Measurements from ENCODE around the gene C14orf119. TPM values are rescaled to one million over a fixed set of nuclear protein-coding genes. Genes with fewer than 3 reads are reported as not detected.
A peak's percentile ranks its signal among the peaks of the same experiment; 100 is the strongest.

Gene C14orf119
- total and polyA plus RNA-seq, 9 of the 15 experiments (the other 6 are each of a cell fraction or from before 2014, with no cell fraction given): 36.7 to 251 (median 51.8) TPM

DNA sequence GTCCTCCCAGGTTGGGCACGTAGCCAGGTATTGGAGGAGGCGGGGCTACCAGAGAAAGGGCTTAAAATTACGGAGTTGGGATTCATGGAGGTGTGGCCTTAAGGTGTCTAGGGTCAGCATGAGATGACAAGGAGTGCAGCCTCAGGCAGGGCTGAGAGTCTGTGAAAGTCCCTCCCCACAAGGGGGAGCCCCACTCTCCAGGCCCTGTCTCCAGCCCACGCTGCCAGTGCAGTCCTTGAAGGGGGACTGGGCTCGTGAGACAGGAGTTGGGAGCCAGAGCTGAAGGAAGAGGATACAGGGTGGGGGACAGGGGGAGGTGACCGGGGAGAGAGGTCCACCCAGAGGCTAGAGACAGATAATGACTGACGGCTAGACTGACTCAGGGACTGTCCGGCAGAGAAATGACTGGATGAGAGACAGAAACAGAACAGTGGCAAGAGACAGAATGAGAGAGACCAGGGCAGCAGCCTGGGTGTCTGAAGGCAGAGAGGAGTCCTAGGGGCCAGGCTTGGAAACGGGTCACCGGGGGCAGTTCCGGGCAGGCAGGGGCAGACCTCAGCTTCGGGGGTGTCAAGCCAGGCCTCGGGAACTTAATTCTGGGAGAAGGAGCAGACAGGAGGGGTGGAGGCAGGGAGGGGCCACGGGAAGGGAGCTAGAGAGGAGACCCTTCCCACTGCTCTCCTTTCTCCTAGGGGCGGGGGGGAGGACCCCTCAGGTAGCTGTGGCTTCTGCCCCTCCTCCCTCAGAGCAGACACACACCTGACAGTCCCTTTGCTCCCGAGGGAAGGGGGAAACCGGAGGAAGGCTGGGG, 39.0 kb upstream of the C14orf119 start (continued):
- TF ChIP-seq, protein P1, sequence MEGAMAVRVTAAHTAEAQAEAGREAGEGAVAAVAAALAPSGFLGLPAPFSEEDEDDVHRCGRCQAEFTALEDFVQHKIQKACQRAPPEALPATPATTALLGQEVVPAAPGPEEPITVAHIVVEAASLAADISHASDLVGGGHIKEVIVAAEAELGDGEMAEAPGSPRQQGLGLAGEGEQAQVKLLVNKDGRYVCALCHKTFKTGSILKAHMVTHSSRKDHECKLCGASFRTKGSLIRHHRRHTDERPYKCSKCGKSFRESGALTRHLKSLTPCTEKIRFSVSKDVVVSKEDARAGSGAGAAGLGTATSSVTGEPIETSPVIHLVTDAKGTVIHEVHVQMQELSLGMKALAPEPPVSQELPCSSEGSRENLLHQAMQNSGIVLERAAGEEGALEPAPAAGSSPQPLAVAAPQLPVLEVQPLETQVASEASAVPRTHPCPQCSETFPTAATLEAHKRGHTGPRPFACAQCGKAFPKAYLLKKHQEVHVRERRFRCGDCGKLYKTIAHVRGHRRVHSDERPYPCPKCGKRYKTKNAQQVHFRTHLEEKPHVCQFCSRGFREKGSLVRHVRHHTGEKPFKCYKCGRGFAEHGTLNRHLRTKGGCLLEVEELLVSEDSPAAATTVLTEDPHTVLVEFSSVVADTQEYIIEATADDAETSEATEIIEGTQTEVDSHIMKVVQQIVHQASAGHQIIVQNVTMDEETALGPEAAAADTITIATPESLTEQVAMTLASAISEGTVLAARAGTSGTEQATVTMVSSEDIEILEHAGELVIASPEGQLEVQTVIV (CRISPR knock-in tag; IDR thresholded peaks at IDR 0.05; ENCODE audit: borderline replicate concordance): no peak
- TF ChIP-seq, protein P2, sequence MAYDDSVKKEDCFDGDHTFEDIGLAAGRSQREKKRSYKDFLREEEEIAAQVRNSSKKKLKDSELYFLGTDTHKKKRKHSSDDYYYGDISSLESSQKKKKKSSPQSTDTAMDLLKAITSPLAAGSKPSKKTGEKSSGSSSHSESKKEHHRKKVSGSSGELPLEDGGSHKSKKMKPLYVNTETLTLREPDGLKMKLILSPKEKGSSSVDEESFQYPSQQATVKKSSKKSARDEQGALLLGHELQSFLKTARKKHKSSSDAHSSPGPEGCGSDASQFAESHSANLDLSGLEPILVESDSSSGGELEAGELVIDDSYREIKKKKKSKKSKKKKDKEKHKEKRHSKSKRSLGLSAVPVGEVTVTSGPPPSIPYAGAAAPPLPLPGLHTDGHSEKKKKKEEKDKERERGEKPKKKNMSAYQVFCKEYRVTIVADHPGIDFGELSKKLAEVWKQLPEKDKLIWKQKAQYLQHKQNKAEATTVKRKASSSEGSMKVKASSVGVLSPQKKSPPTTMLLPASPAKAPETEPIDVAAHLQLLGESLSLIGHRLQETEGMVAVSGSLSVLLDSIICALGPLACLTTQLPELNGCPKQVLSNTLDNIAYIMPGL (CRISPR knock-in tag; IDR thresholded peaks at IDR 0.05): no peak
- peak; percentile 41 for TF ChIP-seq ARID1B (IDR thresholded peaks at IDR 0.05)
- TF ChIP-seq CAMTA2 (CRISPR knock-in tag; conservative IDR thresholded peaks at IDR 0.05): no peak
- no peak for TF ChIP-seq GABPB2 (CRISPR knock-in tag; conservative IDR thresholded peaks at IDR 0.05)
- TF ChIP-seq, protein P3, sequence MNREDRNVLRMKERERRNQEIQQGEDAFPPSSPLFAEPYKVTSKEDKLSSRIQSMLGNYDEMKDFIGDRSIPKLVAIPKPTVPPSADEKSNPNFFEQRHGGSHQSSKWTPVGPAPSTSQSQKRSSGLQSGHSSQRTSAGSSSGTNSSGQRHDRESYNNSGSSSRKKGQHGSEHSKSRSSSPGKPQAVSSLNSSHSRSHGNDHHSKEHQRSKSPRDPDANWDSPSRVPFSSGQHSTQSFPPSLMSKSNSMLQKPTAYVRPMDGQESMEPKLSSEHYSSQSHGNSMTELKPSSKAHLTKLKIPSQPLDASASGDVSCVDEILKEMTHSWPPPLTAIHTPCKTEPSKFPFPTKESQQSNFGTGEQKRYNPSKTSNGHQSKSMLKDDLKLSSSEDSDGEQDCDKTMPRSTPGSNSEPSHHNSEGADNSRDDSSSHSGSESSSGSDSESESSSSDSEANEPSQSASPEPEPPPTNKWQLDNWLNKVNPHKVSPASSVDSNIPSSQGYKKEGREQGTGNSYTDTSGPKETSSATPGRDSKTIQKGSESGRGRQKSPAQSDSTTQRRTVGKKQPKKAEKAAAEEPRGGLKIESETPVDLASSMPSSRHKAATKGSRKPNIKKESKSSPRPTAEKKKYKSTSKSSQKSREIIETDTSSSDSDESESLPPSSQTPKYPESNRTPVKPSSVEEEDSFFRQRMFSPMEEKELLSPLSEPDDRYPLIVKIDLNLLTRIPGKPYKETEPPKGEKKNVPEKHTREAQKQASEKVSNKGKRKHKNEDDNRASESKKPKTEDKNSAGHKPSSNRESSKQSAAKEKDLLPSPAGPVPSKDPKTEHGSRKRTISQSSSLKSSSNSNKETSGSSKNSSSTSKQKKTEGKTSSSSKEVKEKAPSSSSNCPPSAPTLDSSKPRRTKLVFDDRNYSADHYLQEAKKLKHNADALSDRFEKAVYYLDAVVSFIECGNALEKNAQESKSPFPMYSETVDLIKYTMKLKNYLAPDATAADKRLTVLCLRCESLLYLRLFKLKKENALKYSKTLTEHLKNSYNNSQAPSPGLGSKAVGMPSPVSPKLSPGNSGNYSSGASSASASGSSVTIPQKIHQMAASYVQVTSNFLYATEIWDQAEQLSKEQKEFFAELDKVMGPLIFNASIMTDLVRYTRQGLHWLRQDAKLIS (CRISPR knock-in tag; IDR thresholded peaks at IDR 0.05): no peak
- TF ChIP-seq, protein P4, sequence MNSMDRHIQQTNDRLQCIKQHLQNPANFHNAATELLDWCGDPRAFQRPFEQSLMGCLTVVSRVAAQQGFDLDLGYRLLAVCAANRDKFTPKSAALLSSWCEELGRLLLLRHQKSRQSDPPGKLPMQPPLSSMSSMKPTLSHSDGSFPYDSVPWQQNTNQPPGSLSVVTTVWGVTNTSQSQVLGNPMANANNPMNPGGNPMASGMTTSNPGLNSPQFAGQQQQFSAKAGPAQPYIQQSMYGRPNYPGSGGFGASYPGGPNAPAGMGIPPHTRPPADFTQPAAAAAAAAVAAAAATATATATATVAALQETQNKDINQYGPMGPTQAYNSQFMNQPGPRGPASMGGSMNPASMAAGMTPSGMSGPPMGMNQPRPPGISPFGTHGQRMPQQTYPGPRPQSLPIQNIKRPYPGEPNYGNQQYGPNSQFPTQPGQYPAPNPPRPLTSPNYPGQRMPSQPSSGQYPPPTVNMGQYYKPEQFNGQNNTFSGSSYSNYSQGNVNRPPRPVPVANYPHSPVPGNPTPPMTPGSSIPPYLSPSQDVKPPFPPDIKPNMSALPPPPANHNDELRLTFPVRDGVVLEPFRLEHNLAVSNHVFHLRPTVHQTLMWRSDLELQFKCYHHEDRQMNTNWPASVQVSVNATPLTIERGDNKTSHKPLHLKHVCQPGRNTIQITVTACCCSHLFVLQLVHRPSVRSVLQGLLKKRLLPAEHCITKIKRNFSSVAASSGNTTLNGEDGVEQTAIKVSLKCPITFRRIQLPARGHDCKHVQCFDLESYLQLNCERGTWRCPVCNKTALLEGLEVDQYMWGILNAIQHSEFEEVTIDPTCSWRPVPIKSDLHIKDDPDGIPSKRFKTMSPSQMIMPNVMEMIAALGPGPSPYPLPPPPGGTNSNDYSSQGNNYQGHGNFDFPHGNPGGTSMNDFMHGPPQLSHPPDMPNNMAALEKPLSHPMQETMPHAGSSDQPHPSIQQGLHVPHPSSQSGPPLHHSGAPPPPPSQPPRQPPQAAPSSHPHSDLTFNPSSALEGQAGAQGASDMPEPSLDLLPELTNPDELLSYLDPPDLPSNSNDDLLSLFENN (IDR thresholded peaks at IDR 0.05; ENCODE audit: low read depth in 2 of 2, low read length in 2 of 2): no peak
- 0 out of 2 replicates have a peak, but pooled peaks have one; percentile 30 for TF ChIP-seq LEF1 (IDR thresholded peaks at IDR 0.05)
- TF ChIP-seq ZNF3 (CRISPR knock-in tag; IDR thresholded peaks at IDR 0.05): no peak
- peak; percentile 83 for TF ChIP-seq SMC3 (conservative IDR thresholded peaks at IDR 0.05; ENCODE audit: insufficient read depth, low read depth, low read length)
- TF ChIP-seq ATF7 (IDR thresholded peaks at IDR 0.05): peak; percentile 57
- TF ChIP-seq NFE2 (IDR thresholded peaks at IDR 0.05; ENCODE audit: low read depth): no peak
- no peak for TF ChIP-seq ZNF75A (CRISPR knock-in tag; IDR thresholded peaks at IDR 0.05)
- TF ChIP-seq, protein P5, sequence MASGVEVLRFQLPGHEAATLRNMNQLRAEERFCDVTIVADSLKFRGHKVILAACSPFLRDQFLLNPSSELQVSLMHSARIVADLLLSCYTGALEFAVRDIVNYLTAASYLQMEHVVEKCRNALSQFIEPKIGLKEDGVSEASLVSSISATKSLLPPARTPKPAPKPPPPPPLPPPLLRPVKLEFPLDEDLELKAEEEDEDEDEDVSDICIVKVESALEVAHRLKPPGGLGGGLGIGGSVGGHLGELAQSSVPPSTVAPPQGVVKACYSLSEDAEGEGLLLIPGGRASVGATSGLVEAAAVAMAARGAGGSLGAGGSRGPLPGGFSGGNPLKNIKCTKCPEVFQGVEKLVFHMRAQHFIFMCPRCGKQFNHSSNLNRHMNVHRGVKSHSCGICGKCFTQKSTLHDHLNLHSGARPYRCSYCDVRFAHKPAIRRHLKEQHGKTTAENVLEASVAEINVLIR (CRISPR knock-in tag; IDR thresholded peaks at IDR 0.05): no peak
- no peak for TF ChIP-seq ZNF23 (CRISPR knock-in tag; IDR thresholded peaks at IDR 0.05)

Measured in K562 (cell line).